Bronchial epithelial cell (primary cell): ENCODE results near the gene PRTN3. TPM values are rescaled to one million over a fixed set of nuclear protein-coding genes. Genes with fewer than 3 reads are reported as not detected.

Source experiments
- DNase-seq: peaks from one replicate; pipeline ENCODE4 v3.0.0-alpha.2; 2010; ENCODE audit warnings: low read depth
- FAIRE-seq: peaks from 2 replicates; lab custom pipeline; 2011; peaks lifted over from hg19 to GRCh38; lab: Jason Lieb, UNC
- H3K27me3 ChIP-seq: 2 replicates; pipeline ENCODE4 v1.5.1; 2011; ENCODE audit warnings: low read length; ENCODE audit not compliant: control insufficient read depth, insufficient read depth
- H3K36me3 ChIP-seq: 2 replicates; pipeline ENCODE4 v1.5.1; 2011; ENCODE audit warnings: low read length; ENCODE audit not compliant: control insufficient read depth, insufficient read depth
- H3K4me3 ChIP-seq: 2 replicates; pipeline ENCODE4 v1.5.1; 2011; ENCODE audit warnings: mild to moderate bottlenecking, low read depth, low read length, control low read depth
- total RNA-seq: library from RNA; depleted of rRNA; stranded (reverse); fragments of >200 nt; gene quantifications from 2 replicates; pipeline ENCODE4 v1.2.1, GENCODE V29; 2014
- TF ChIP-seq, protein P1 (sequence below): IDR thresholded peaks from 2 replicates; pipeline ENCODE4 v1.5.1; 2011; ENCODE audit warnings: mild to moderate bottlenecking, moderate library complexity, low read length, control low read depth, inconsistent platforms; ENCODE audit not compliant: insufficient read depth, severe bottlenecking

The PRTN3 gene
- total RNA-seq, 1 donor from 2014 or later: not detected

DNA sequence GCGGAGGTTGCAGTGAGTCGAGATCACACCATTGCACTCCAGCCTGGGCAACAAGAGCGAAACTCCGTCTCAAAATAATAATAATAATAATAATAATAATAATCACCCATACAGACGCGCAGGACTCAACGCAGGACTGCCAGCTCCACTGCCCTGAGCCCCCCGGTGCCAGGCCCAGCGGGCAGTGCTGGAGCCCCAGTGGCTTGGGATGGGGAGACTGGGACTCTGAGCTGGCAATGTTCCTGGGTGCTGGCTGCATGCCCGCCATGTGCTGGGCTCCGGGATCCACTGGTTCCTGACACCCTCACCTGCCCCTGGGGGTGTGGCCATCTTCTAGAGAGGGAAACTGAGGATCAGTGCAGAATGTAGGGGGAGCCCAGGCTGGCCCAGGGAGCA lies 13.5 kb upstream of the PRTN3 start:
- Histone ChIP-seq H3K4me3 (no peak overlapping the region), H3K36me3 (no peaks in the 10 kb centered on the region), H3K27me3 (peaks cover 4% of the 10 kb centered on the region)
- TF ChIP-seq, protein P1, sequence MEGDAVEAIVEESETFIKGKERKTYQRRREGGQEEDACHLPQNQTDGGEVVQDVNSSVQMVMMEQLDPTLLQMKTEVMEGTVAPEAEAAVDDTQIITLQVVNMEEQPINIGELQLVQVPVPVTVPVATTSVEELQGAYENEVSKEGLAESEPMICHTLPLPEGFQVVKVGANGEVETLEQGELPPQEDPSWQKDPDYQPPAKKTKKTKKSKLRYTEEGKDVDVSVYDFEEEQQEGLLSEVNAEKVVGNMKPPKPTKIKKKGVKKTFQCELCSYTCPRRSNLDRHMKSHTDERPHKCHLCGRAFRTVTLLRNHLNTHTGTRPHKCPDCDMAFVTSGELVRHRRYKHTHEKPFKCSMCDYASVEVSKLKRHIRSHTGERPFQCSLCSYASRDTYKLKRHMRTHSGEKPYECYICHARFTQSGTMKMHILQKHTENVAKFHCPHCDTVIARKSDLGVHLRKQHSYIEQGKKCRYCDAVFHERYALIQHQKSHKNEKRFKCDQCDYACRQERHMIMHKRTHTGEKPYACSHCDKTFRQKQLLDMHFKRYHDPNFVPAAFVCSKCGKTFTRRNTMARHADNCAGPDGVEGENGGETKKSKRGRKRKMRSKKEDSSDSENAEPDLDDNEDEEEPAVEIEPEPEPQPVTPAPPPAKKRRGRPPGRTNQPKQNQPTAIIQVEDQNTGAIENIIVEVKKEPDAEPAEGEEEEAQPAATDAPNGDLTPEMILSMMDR: no peak
- DNase-seq (no peak), FAIRE-seq (no peak)

DNA sequence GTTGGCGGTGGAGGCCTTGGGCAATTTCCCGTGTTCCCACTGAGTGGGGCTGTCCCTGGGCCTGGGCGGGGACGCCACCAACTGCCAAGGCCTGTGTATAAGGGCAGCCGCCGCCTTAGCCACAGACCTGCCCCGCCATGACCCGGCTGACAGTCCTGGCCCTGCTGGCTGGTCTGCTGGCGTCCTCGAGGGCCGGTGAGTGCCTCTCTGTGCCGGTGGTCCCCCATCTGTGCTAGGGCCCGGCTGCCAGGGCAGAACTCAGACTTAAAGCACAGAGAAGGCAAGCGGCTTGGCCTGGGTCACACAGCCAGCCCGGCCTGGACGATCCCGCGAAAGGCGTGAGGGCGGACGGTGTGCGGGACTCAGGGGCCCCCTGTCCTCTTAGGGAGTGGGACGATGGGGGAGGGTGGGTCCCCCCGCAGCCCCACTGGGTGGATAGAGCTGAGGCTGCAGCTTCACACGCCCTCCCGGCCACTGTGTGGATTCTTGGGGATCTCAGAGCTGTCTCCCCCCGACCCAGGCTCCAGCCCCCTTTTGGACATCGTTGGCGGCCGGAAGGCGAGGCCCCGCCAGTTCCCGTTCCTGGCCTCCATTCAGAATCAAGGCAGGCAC lies 13.0 kb upstream of the PRTN3 start, which contains the start of gene AZU1:
TSS of gene AZU1 (plus strand) at position 128 of the 612 bp plus-strand sequence. CDS start at position 138, 10 bp downstream.
- no peak for DNase-seq

DNA sequence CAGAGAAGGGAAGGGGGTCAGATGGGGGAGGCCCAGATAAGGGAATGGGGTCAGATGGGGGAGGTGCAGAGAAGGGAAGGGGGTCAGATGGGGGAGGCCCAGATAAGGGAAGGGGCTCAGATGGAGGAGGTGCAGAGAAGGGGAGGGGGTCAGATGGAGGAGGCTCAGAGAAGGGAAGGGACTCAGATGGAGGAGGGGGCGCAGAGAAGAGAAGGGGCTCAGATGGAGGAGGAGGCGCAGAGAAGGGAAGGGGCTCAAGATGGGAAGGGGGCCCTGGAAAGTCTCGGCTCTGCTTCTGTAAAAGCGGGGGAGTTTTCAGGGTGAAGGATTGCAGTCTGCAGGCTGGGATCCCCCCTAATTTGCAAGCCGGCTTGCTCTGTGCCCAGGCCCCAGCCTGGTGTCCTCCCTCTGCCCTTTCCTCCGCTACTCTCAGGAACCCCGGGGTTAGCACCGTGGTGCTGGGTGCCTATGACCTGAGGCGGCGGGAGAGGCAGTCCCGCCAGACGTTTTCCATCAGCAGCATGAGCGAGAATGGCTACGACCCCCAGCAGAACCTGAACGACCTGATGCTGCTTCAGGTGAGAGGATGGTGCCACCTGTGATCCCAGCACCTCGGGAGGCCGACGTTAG lies 11.6 kb upstream of the PRTN3 start:
- TF ChIP-seq, protein P1: no peak
- FAIRE-seq (no peak), DNase-seq (no peak)
- H3K36me3 ChIP-seq: no peaks in the 10 kb centered on the region
- no peaks in the 10 kb centered on the region for H3K27me3 ChIP-seq
- H3K4me3 ChIP-seq: no peak overlapping the region

More for the DNA sequence above, 13.0 kb upstream of the PRTN3 start, which contains the start of gene AZU1:
- no peak for FAIRE-seq
- TF ChIP-seq, protein P1: no peak
- Histone ChIP-seq H3K27me3 (peaks cover 2% of the 10 kb centered on the region), H3K4me3 (no peak within 1 kb of the TSS), H3K36me3 (no peaks in the 10 kb centered on the region)

DNA sequence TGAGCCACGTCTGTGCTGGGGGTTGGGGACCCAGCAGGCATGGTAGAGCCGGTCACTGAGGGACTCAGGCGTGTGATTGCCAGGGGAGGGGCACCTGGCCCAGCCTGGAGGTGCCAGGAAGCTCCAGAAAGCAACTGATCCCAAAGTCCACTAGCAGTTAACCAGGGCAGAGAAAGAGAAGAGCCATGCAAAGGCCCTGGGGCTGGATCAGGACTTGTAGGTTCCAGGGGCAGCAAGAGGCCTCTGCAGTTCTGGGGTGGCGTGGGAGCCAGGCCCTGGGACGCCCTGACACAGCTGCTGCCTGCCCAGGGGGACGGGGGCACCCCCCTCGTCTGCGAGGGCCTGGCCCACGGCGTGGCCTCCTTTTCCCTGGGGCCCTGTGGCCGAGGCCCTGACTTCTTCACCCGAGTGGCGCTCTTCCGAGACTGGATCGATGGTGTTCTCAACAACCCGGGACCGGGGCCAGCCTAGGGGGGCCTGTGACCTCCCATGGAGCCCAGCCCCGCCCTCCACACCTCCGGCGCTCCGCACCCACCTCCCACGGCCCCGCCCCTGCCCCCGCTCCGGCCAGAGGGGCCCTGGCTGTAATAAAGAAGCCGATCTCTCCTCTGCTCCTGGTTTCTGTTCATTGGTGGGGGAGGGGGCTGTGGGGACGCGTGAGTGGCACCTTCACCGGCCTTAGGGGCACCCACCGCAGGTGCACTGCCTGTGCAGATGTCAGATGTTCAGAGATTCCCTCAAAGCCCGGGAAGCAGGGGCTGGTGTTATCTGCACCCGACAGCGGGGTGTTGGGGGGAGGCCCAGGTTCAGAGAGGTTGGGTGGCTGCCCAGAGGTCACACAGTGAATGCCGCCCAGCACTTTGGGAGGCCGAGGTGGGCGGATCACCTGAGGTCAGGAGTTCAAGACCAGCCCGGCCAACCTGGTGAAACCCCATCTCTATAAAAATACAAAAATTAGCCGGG lies 9.1 kb upstream of the PRTN3 start:
- no peaks in the 10 kb centered on the region for H3K36me3 ChIP-seq
- no peak overlapping the region for H3K4me3 ChIP-seq
- TF ChIP-seq, protein P1: no peak
- DNase-seq (no peak), FAIRE-seq (no peak)
- no peaks in the 10 kb centered on the region for H3K27me3 ChIP-seq

DNA sequence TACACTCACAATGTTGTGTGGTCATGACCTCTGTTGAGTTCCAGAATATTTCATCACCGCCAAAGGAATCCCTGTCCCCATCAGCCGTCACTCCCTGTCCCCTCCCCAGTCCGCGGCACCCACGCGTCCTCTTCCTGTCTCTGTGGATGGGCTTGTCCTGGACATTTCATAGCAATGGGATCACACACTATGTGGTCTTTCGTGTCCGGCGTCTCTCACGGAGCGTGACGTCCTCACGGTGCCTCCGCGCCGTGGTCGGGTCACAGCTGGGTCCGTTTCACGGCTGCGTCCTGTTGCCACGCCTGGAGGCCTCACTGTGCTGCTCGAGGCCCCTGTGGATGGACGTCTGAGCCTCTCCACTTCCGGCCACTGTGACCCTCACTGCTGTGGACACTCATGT lies 6.6 kb upstream of the PRTN3 start:
- H3K36me3 ChIP-seq: no peaks in the 10 kb centered on the region
- DNase-seq: no peak
- TF ChIP-seq, protein P1: no peak
- H3K27me3 ChIP-seq: no peaks in the 10 kb centered on the region
- H3K4me3 ChIP-seq: no peak overlapping the region
- FAIRE-seq: no peak
